Stimulated activated CD8-positive, alpha-beta memory T cell treated with anti-CD3 and anti-CD28 coated beads, Interleukin-12 subunit alpha, Interleukin-12 subunit beta, amount 100 ng/mL, for 4 hours (primary cell): ENCODE results near the gene PCNX1.
"Not testable (repeated sequence)": the region's sequence is repeated elsewhere in the genome, so short reads cannot be mapped to it uniquely, and the experiment has no call there.

Source experiments
- DNase-seq: peaks from one replicate; pipeline ENCODE4 v3.0.0-alpha.2; 2020; ENCODE audit warnings: low read depth

Gene PCNX1

DNA sequence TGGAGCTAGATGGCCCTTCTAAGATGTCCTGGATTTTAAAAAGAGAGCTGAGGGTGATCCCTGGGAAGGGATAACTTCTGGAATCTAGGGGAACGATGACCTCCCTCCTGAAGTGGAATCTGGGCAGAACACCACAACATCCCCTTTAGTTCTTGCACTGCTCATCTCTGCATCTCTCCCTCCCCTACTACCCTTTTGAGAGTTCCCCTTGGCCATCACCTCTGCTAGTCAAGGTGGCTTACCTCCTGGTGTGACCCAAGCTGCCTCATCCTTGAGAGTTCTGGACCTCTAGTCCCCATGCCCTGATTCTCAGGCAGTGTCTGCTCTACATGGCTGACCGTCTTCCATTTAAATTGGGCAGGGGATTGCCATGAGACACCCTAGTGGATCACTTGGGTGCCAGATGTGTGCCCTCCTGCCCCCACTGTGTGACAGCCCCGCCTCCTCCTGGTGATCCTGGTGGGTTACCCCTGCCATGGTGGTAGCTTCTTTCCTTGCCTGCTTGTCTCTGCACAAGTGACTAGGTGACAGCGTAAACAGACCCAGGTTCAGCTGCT, 216.4 kb downstream of the PCNX1 start:
- DNase-seq, result no peak

- DNase-seq, result not testable (repeated sequence)
Measured at GRCh38 chr14:71129716-71130490, 222.6 kb downstream of the PCNX1 start.

DNA sequence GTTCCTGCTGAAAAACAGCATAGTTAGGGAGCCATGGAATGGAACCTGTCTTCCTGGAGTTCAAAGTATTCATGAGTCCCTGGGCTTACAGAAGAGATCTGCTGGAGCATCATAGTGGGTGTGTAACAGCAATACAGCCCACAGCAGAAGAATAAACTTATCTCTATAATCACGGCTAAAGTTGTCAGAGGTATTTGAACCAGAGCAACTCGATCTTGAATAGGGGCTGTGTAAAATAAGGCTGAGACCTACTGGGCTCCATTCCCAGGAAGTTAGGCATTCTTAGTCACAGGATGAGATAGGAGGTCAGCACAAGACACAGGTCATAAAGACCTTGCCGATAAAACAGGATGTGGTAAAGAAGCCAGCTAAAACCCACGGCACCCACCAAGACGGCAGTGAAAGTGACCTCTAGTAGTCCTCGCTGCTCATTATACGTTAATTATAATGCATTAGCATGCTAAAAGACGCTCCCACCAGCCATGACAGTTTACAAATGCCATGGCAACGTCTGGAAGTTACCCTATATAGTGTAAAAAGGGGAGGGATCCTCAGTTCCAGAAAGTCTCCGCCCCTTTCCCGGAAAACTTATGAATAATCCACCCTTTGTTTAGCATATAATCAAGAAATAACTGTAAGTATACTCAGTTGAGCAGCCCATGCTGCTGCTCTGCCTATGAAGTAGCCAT, 223.4 kb downstream of the PCNX1 start:
- no peak for DNase-seq

GRCh38 chr14:71133296-71133695, 226.0 kb downstream of the PCNX1 start:
- DNase-seq, result no peak

- DNase-seq, result no peak
Measured at GRCh38 chr14:71135496-71135895, 228.2 kb downstream of the PCNX1 start.

GRCh38 chr14:71135911-71136310, 228.7 kb downstream of the PCNX1 start:
- DNase-seq, result no peak

GRCh38 chr14:71136386-71137060, 229.3 kb downstream of the PCNX1 start:
- no peak for DNase-seq

DNA sequence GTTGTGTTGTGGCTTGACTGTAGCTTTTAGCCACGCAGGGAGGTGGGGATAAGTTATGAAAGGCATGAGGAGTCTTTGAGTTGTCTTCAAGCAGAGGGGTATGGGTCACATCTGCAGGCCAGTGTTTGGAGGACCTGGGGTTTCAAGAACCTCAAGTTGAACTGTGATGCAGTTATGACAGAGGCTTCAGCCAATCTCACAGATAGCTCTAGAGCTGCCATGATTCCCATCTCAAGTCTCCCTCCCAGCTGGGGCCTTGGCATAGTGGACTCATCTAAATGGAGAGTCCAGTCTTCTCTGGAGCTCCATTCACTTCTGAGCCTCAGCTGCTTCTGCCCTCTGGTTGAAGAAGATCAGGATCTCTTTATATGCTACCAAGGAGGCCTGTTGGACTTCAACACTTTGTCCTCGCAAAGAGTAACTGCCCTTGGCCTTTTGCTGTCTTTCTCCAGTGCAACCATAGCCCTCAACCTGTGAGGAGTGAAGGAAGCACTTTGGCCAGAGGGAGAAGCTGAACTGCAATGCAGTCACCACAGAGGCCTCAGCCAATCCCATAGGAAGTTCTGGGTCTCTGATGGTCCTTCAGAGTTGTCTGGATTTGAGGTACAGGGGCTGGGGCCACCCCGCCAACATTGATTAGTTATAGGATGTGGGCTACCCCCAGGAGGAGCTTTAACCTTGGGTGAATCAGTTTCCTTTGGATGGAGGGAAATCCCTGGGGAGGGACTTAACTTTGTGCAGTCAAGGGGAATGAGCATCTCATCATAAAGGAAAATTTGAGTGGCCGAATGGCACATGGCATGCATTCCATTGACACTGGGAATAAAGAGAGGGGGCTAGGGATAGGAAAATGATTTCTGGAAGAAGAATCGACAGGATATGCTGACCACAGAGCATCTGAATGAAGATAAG, 230.5 kb downstream of the PCNX1 start:
- DNase-seq, result no peak

DNA sequence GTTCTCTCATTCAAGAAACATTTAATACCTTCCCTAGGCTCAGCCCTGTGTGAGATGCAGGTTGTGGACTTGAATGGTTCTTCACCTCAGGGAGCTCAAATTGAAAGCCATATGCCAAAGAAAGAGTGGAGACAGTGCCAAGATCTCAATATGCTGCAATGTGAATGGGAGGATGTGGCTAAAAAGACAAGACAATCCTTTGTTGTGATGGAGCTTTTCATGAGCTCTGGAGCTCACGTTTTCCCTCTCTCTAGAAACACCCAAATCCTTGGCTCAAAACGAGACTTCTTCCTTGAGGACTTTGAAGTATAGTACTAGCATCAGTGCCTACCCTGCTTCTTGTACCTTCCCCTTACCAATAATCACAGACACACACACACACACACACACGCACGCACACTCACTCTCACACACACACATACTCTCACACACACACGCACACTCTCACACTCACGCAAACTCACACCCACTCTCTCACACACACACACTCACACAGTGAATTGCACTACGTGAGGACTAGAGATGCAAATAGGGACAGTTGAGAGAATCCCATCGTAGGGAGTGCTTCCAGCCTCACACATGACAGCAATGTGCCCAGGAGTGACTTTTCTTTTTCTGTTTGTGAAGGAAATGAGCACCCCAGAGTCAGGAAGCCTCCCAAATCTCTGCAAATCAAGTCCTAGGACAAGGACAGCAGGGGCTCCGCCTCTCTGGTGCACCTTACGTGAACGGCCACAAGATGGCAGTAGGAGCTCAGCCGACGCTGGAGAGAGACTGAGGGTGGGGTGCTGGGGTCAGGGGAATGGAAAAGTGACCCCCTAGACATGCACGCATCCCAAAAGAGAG, 231.4 kb downstream of the PCNX1 start:
- peak; percentile 15 for DNase-seq

DNA sequence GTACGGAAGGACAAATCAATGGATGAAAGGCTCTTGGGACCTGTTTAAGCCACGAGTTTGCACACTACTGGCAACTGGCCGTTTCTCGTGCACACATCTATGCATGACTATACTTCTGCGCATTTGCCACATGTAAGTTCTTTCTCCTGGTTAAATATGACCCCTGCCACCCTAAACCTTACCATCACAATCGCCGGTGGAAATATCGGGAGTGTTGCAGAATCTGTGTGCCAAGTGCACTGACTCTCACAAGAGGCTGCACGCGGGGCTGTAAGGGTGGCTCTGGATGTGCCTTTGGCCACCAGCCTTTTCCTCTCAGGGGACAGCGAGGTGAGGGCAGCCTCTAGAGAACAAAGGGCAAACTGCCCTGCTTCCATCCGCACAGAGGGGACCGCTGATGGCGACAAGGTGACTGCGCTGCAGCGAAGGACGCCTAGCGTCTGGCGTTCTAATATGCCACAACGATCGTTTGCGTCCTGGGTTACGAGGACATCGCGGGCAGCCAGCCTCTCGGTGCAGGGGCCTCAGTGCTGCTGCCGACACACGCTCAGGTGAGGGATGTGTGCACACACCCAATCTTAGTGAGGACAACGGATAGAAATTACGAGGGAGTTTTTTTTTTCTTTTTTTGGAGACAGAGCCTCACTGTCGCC, 232.2 kb downstream of the PCNX1 start:
- no peak for DNase-seq

- no peak for DNase-seq
Measured at GRCh38 chr14:71140157-71140556, 232.9 kb downstream of the PCNX1 start.

GRCh38 chr14:71141701-71142374, 234.6 kb downstream of the PCNX1 start:
- no peak for DNase-seq

GRCh38 chr14:71142375-71143038, 235.2 kb downstream of the PCNX1 start:
- DNase-seq, result no peak

DNA sequence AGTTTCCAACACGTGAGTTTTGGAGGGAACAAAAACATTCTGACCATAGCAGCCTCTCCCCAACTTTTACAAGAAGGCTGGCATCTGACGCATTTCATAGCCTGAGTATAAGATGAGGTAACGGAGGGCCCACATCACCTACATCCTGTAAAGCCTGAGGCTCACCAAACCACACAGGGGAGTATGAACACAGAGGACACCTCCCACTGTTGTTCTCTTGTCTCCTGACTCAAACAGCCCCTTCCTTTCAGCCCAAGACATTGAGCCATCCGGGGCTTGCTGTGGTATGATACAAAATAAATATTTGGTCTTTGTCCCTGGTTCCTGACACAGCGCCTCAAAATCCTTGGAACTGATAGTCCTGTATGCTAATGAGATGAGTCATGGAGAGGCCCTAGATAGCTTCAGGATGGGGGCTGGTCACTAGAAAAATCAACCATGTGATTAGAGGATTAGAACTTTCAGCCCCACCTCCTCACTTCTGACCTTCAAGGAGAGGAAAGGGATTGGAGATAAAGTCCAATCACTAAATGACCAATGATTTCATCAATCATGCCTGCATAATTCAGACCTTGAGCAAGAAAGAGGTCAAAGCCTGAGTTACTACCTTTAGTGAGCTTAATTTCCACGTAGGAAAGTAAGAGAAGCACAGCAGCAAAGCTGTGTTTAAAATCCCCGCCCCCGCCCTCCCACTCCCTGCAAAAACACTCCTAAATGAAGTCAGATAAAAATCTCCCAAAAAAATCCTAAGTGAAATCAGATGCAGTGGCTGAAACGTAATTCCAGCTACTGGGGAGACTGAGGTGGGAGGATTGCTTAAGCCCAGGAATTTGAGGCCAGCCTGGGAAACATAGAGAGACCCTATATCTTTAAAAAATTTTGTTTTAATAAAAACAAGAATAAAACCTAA, 236.4 kb downstream of the PCNX1 start:
- no peak for DNase-seq

GRCh38 chr14:71147335-71147734, 240.1 kb downstream of the PCNX1 start:
- DNase-seq, result not testable (repeated sequence)

- DNase-seq, result no peak
Measured at GRCh38 chr14:71148627-71149026, 241.4 kb downstream of the PCNX1 start.

DNA sequence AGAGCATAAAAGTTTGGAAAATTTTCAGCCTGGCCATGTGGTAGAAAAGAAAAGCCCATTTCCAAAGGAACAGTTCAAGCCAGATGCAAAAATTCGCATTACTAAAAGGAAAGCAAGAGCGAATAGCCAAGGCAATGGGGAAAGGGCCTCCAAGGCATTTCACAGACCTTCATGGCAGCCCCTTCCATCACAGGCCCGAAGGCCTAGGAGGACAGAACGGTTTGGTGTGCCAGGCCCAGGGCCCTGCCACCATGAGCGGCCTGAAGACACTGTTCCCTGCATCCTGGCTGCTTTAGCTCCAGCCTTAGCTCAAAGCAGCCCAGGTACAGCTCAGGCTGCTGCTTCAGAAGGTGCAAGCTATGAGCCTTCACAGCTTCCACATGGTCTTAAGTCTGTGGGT, 243.5 kb downstream of the PCNX1 start:
- no peak for DNase-seq

DNA sequence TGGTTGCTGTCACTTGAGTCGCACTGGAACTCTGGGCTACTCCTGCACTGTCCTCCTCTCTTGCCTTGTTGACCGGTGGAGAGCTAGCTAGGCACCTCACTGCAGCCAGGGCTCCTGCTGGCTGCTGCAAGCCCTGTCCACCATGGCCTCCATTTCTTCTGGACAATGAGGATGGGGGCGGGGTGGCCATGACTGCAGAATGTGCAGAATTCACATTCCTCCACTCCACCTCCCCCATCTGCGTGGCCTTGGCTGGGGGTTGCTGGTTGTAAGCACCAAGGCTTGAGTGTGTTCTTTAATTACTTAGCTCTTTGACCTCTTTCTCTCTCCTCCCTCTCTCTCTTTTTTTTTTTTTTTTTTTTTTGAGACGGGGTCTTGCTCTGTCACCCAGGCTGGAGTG, 248.5 kb downstream of the PCNX1 start:
- DNase-seq, result no peak
